Measurements from ENCODE around the gene PLXNA2. TPM values are rescaled to one million over a fixed set of nuclear protein-coding genes. Genes with fewer than 3 reads are reported as not detected.

Gene PLXNA2
- total RNA-seq, 1 experiment from 2014 or later: 0.89 TPM

- Histone ChIP-seq H3K9me2 (ENCODE audit: insufficient read depth) (no peaks in the 10 kb centered on the region), H3K27ac (ENCODE audit: low read depth, low read length) (no peak overlapping the region), H3K27me3 (ENCODE audit: insufficient read depth, low read length) (no peaks in the 10 kb centered on the region), H3K4me2 (ENCODE audit: low read length) (no peak overlapping the region), H3K36me3 (ENCODE audit: control insufficient read depth in 1 of 2, insufficient read depth in 2 of 2, low read length in 2 of 2) (no peaks in the 10 kb centered on the region), H4K20me1 (ENCODE audit: insufficient read depth) (no peaks in the 10 kb centered on the region), H2AFZ (ENCODE audit: low read depth, low read length, poor library complexity, severe bottlenecking) (no peak overlapping the region), H3K9ac (ENCODE audit: low read length) (no peak overlapping the region), H3K4me1 (ENCODE audit: control insufficient read depth in 1 of 2, insufficient read depth in 2 of 2, low read length in 2 of 2) (peaks cover 3 to 11% of the 10 kb centered on the region in 2 experiments; a peak in 3 of 4 replicates), H3K9me3 (ENCODE audit: control insufficient read depth in 1 of 2, insufficient read depth in 1 of 2, low read depth in 1 of 2, low read length in 2 of 2) (no peaks in the 10 kb centered on the region), H3K79me2 (ENCODE audit: insufficient read depth, low read length) (no peaks in the 10 kb centered on the region), H3K4me3 (replicated peaks in 1 of 2; ENCODE audit: low read depth in 1 of 2, low read length in 2 of 2) (no peak overlapping the region)
- intact Hi-C loops (cut with micrococcal nuclease): no loop called here
- DNase-seq (ENCODE audit: low read depth, low spot score) (no peak), ATAC-seq (no peak)
- ChIA-PET RAD21 (ENCODE audit: low non-redundant PET in 1 of 2, low total read pairs in 2 of 2, uncharacterized antibody in 2 of 2, unreplicated experiment in 2 of 2) (no interaction called here), CTCF (no interaction called here), POLR2A (no interaction called here)
- TF ChIP-seq MAX (IDR thresholded peaks at IDR 0.05): no peak
- no peak for TF ChIP-seq CEBPB (IDR thresholded peaks at IDR 0.05; ENCODE audit: low read depth)
- TF ChIP-seq FOSL1 (IDR thresholded peaks at IDR 0.05; ENCODE audit: low read depth): no peak
- no peak for TF ChIP-seq JUND (IDR thresholded peaks at IDR 0.05)
- BruUV-seq (replicated peaks): no TSS peak
Observed at GRCh38 chr1:208136459-208137182, 107.6 kb downstream of the PLXNA2 start.

- no peak for ATAC-seq
- no peaks in the 10 kb centered on the region for H3K9me3 ChIP-seq (ENCODE audit: control insufficient read depth in 1 of 2, insufficient read depth in 1 of 2, low read depth in 1 of 2, low read length in 2 of 2)
- no peak overlapping the region for H2AFZ ChIP-seq (ENCODE audit: low read depth, low read length, poor library complexity, severe bottlenecking)
- intact Hi-C loops (cut with micrococcal nuclease): no loop called here
- POLR2A ChIA-PET: no interaction called here
- no peaks in the 10 kb centered on the region for H3K27me3 ChIP-seq (ENCODE audit: insufficient read depth, low read length)
- no peak overlapping the region for H3K9ac ChIP-seq (ENCODE audit: low read length)
- H3K4me3 ChIP-seq (replicated peaks in 1 of 2; ENCODE audit: low read depth in 1 of 2, low read length in 2 of 2): no peak overlapping the region
- CTCF ChIA-PET: interaction anchor here (0.9 kb wide), 1 partner anchor 110 kb away, joined by 4 read pairs; no protein-coding TSS in a partner anchor
- RAD21 ChIA-PET (ENCODE audit: low non-redundant PET in 1 of 2, low total read pairs in 2 of 2, uncharacterized antibody in 2 of 2, unreplicated experiment in 2 of 2): no interaction called here
- TF ChIP-seq FOSL1 (IDR thresholded peaks at IDR 0.05; ENCODE audit: low read depth): no peak
- no peak for TF ChIP-seq EZH2phosphoT487 (IDR thresholded peaks at IDR 0.05; ENCODE audit: borderline replicate concordance)
- TF ChIP-seq TCF7L2 (IDR thresholded peaks at IDR 0.05; ENCODE audit: borderline replicate concordance, extremely low read depth, insufficient read depth, insufficient read length): no peak
- no peaks in the 10 kb centered on the region for H3K79me2 ChIP-seq (ENCODE audit: insufficient read depth, low read length)
- H3K27ac ChIP-seq (ENCODE audit: low read depth, low read length): no peak overlapping the region
- DNase-seq (ENCODE audit: low read depth, low spot score): no peak
- H4K20me1 ChIP-seq (ENCODE audit: insufficient read depth): no peaks in the 10 kb centered on the region
- no peaks in the 10 kb centered on the region for H3K9me2 ChIP-seq (ENCODE audit: insufficient read depth)
- peaks cover 3 to 11% of the 10 kb centered on the region in 2 experiments; a peak in 3 of 4 replicates for H3K4me1 ChIP-seq (ENCODE audit: control insufficient read depth in 1 of 2, insufficient read depth in 2 of 2, low read length in 2 of 2)
- H3K36me3 ChIP-seq (ENCODE audit: control insufficient read depth in 1 of 2, insufficient read depth in 2 of 2, low read length in 2 of 2): no peaks in the 10 kb centered on the region
- H3K4me2 ChIP-seq (ENCODE audit: low read length): no peak overlapping the region
- BruUV-seq (replicated peaks): no TSS peak
Observed at GRCh38 chr1:208135354-208135753, 108.8 kb downstream of the PLXNA2 start.

Measured in HCT116 (cell line).